GM04504 (cell line): ENCODE measurements around the gene ZNF521.

Experiments used
- DNase-seq: peaks from one replicate; pipeline ENCODE4 v3.0.0-alpha.2; 2012; ENCODE audit warnings: low read depth

Gene ZNF521

GRCh38 chr18:25075783-25076182 lies 276.2 kb downstream of the ZNF521 start:
- peak; percentile 25 for DNase-seq

GRCh38 chr18:25075331-25075730 lies 276.6 kb downstream of the ZNF521 start:
- DNase-seq = no peak

- no peak for DNase-seq
Measured at GRCh38 chr18:25074925-25075324, 277.0 kb downstream of the ZNF521 start.

- no peak for DNase-seq
Measured at GRCh38 chr18:25072205-25072604, 279.8 kb downstream of the ZNF521 start.

GRCh38 chr18:25067275-25068025 lies 284.5 kb downstream of the ZNF521 start:
- DNase-seq = no peak

- DNase-seq = no peak
Measured at GRCh38 chr18:25066516-25066915, 285.4 kb downstream of the ZNF521 start.

- no peak for DNase-seq
Measured at GRCh38 chr18:25062720-25063119, 289.2 kb downstream of the ZNF521 start.

GRCh38 chr18:25061395-25061794 lies 290.6 kb downstream of the ZNF521 start:
- DNase-seq = no peak

GRCh38 chr18:25058521-25058920 lies 293.4 kb downstream of the ZNF521 start:
- no peak for DNase-seq

GRCh38 chr18:25057491-25058050 lies 294.4 kb downstream of the ZNF521 start:
- DNase-seq = no peak

- DNase-seq = no peak
Measured at GRCh38 chr18:25056429-25056828, 295.5 kb downstream of the ZNF521 start.

- DNase-seq = no peak
Measured at GRCh38 chr18:25055076-25055475, 296.9 kb downstream of the ZNF521 start.

- no peak for DNase-seq
Measured at GRCh38 chr18:25053466-25053865, 298.5 kb downstream of the ZNF521 start.

GRCh38 chr18:25052511-25052921 lies 299.4 kb downstream of the ZNF521 start:
- DNase-seq = no peak

GRCh38 chr18:25050605-25051004 lies 301.4 kb downstream of the ZNF521 start:
- DNase-seq = no peak

GRCh38 chr18:25047983-25048382 lies 304.0 kb downstream of the ZNF521 start:
- DNase-seq = no peak

GRCh38 chr18:25047421-25047820 lies 304.5 kb downstream of the ZNF521 start:
- no peak for DNase-seq

- no peak for DNase-seq
Measured at GRCh38 chr18:25044694-25045093, 307.3 kb downstream of the ZNF521 start.

GRCh38 chr18:25043104-25043503 lies 308.9 kb downstream of the ZNF521 start:
- DNase-seq = no peak

GRCh38 chr18:25042641-25043051 lies 309.3 kb downstream of the ZNF521 start:
- DNase-seq = no peak

- DNase-seq = no peak
Measured at GRCh38 chr18:25039781-25040180, 312.2 kb downstream of the ZNF521 start.

- DNase-seq = no peak
Measured at GRCh38 chr18:25038261-25038660, 313.7 kb downstream of the ZNF521 start.

- no peak for DNase-seq
Measured at GRCh38 chr18:25033747-25034471, 318.1 kb downstream of the ZNF521 start.
